Posterior vena cava (tissue), 2 donors: ENCODE measurements around the gene C12orf60. TPM values are rescaled to one million over a fixed set of nuclear protein-coding genes. Genes with fewer than 3 reads are reported as not detected.

Source experiments
- DNase-seq: peaks from one replicate; pipeline ENCODE4 v3.0.0-alpha.2; 2020; ENCODE audit warnings: low spot score
- intact Hi-C, 2 donors: fragments of 100-400 bp; cut with DNase I; formaldehyde crosslinking; loops; one replicate each; pipeline versions ENCODE4 v1.14.1 to v1.14.2; 2022 to 2023
- total RNA-seq, 2 donors: library from RNA; stranded (reverse); fragmentation: NEBNext Ultra II Directional; extraction: Animal tissue kit (Norgen Biotek cat#: 25700); gene quantifications; one replicate each; pipeline ENCODE4 v1.2.1, GENCODE V29; 2021
- donor health status: DM: yes; HTN: yes; CAD: no.
- donor health status: DM: yes; HTN: yes; CAD: no.

C12orf60 gene
- total RNA-seq, 2 donors from 2014 or later, result 0.62 to 0.74 TPM

- intact Hi-C loops, result no loop called here
- no peak for DNase-seq
Observed at GRCh38 chr12:14852880-14853279, 49.4 kb downstream of the C12orf60 start.

GRCh38 chr12:14853961-14854360 is 50.5 kb downstream of the C12orf60 start:
- intact Hi-C loops, result no loop called here
- no peak for DNase-seq

DNA sequence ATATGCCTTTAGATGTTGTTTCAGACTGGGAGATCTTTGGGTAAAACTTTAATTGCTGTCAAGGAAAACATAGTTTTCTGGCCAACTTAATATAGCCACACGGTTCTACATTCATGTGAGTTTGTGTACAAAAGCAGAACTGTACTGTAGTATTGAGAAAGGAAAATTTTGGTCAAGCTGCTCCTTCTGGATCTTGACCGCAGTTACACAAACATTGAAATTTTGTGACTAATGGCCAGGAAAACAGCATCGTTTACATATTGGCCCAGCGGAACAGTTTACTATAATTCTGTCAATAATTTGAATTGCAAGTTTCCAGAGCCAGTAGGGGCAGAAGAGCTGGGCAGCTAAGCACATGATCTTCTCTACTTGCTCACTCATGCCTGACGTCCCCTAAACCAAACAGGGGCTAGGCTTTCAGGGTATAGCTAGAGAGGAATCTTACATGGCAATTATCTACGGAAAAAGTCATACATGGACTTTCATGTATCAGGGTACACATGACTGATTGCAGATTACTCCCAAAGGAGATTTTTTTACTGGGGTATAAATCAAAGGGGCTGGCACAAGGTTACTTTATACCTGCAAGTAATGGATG is 51.2 kb downstream of the C12orf60 start:
- no peak for DNase-seq
- intact Hi-C loops, result no loop called here

DNA sequence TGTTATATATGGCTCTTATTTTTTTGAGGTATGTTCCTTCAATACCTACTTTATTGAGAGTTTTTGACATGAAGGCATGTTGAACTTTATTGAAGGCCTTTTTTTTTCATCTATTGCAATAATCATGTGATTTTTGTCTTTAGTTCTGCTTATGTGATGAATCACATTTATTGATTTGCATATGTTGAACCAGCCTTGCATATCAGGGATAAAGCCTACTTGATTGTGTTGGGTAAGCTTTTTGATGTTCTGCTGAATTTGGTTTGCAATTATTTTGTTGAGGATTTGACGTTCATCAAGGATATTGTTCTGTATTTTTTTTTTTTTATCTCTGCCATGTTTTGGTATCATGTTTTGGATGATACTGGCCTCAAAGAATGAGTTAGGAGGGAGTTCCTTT is 55.0 kb downstream of the C12orf60 start:
- DNase-seq, result no peak
- intact Hi-C loops, result no loop called here

- intact Hi-C loops, result no loop called here
Observed at GRCh38 chr12:14860490-14860889, 57.0 kb downstream of the C12orf60 start.

GRCh38 chr12:14868916-14869506 is 65.5 kb downstream of the C12orf60 start:
- intact Hi-C loops, result no loop called here
- DNase-seq, result no peak

More at GRCh38 chr12:14860490-14860889, 57.0 kb downstream of the C12orf60 start:
- DNase-seq, result no peak

GRCh38 chr12:14871247-14871646 is 67.8 kb downstream of the C12orf60 start:
- intact Hi-C loops, result no loop called here
- DNase-seq, result no peak

- intact Hi-C loops, result no loop called here
- no peak for DNase-seq
Observed at GRCh38 chr12:14871886-14872285, 68.4 kb downstream of the C12orf60 start.

DNA sequence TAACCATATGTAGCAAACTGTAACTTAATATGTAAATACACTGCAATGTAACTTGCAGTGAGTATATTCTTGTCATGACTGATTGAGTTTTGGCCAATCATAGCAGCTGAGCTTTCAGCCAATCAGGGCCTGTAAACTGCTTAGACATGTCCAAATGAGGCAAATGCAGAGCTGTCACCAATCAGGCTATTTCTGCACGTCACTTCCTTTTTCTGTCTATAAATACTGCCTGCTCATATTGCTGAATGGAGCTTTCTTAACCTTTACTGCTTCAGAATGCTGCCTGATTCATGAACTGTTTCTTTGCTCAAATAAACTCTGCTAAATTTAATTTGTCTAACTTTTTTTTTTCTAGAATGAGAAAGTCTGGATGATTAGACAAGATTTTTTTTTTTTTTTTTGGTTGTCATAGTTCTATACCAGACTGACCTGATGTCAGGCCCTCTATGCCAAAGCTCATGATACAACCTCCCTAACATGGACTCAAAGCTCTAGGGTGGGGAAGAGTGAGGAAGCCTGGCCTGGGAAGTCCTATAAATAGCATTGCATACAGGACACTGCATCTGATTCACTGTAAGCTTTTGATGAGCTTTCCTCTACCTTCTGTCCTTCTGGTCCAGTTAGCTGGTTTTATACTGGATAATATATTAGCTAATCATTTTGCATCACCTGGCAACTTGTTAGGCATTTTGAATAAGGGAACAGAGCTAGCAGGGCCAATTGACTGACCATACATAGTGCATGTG is 70.1 kb downstream of the C12orf60 start:
- intact Hi-C loops, result no loop called here
- DNase-seq, result no peak

Other genes starting within 250 kb of the C12orf60 start
- 10 to 100 TPM; 12.4 to 25.5 TPM for gene PLBD1, start 235.8 kb upstream of the C12orf60 start, total RNA-seq
- under 1 TPM in 1 of 2 donors, not detected in 1; 0.10 TPM for gene GUCY2C, start 107.1 kb upstream of the C12orf60 start, total RNA-seq
- 10 to 100 TPM; 37.2 to 39.2 TPM for gene WBP11, start 192 bp upstream of the C12orf60 start, total RNA-seq
- gene SMCO3, start 10.5 kb downstream of the C12orf60 start, total RNA-seq, result 1 to 10 TPM in 1 of 2 donors, under 1 TPM in 1; 0.57 to 1.4 TPM
- 10 to 100 TPM; 11.3 to 16.1 TPM for gene ART4, start 39.9 kb downstream of the C12orf60 start, total RNA-seq
- 1,000 to 10,000 TPM; 4,815 to 5,579 TPM for gene MGP, start 82.2 kb downstream of the C12orf60 start, total RNA-seq
- gene ERP27, start 134.9 kb downstream of the C12orf60 start, total RNA-seq, result 1 to 10 TPM; 1.0 to 1.2 TPM
- gene ARHGDIB, start 157.9 kb downstream of the C12orf60 start, total RNA-seq, result 100 to 1,000 TPM in 1 of 2 donors, 10 to 100 TPM in 1; 96.6 to 157 TPM
- not detected for gene PDE6H, start 169.4 kb downstream of the C12orf60 start, total RNA-seq